ENCODE results near the gene CST8. TPM values are rescaled to one million over a fixed set of nuclear protein-coding genes. Genes with fewer than 3 reads are reported as not detected.
A peak's percentile ranks its signal among the peaks of the same experiment; 100 is the strongest.

CST8 gene
- polyA plus RNA-seq, 2 of the 4 experiments (the other 2 are of a cell fraction) = not detected

DNA sequence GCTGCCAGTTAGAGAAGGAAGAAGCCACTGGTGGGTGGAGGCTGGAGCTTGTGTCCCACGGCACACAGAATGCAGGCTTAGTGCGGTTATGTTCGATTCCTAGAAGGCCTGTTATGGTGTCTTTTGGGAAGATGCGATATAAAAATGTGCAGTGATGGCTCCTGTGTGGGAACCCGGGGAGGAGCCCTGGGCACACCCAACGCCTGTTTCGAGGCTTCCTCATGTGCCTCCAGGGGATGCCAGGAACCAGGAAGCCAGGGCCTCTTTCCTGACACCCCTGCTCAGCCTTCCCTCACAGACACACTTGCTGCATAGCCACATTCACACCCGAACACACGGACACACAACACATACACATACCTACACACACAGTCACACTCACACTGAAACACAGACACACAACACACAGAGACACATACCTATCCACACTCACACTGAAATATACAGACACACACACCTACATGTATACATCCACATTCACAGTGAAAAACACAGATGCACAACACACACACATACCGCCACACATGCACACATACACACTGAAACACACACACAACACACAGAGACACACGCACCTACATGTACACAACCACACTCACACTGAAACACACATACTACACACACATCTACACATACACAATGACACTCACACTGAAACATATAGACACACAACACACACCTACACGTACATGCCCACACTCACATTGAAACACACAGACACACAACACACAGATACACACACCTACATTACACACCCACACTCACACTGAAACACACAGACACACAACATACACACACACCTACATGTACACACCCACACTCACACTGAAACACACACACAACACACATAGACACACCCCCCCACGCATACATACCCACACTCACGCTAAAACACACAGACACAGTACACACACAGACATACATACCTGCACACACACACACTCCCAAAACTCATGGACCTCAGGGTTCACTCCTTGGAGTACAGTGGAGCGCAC is 37.1 kb upstream of the CST8 start:
- FAIRE-seq (peak; percentile 54), ATAC-seq (no peak), DNase-seq (ENCODE audit: low read depth in 1 of 2, low spot score in 1 of 2) (no peak)
- Histone ChIP-seq H3K4me1 (no peaks in the 10 kb centered on the region), H3K9me3 (0 out of 3 replicates have a peak, but pooled peaks cover 2% of the 10 kb centered on the region), H3K4me2 (no peak overlapping the region), H3K27ac (no peak overlapping the region), H3K4me3 (no peak overlapping the region)
- ChIA-PET POLR2A (no interaction called here), CTCF (interaction anchor here (1.5 to 2.6 kb wide), 2 partner anchors 12 kb away, joined by 4 to 18 read pairs; no protein-coding TSS in a partner anchor)
- 58% methylated on average over 15 of the region's 15 CpGs for WGBS (ENCODE audit: missing lambda C conversion rate)
- TF ChIP-seq TP53 (CRISPR knock-in tag; IDR thresholded peaks at IDR 0.05) (no peak), POLR2A (IDR thresholded peaks at IDR 0.05; ENCODE audit: low read length) (no peak), SREBF2 (IDR thresholded peaks at IDR 0.05) (no peak), CEBPB (IDR thresholded peaks at IDR 0.05) (no peak), ZSCAN20 (CRISPR knock-in tag; IDR thresholded peaks at IDR 0.05) (no peak), EHF (CRISPR knock-in tag; IDR thresholded peaks at IDR 0.05) (no peak), NFE2L2 (conservative IDR thresholded peaks at IDR 0.05; ENCODE audit: low read length) (no peak), MYC (IDR thresholded peaks at IDR 0.05; ENCODE audit: borderline replicate concordance, low read length) (no peak), POLR2AphosphoS2 (conservative IDR thresholded peaks at IDR 0.05; ENCODE audit: low read length) (no peak), HEYL (CRISPR knock-in tag; IDR thresholded peaks at IDR 0.05) (no peak), JUNB (IDR thresholded peaks at IDR 0.05) (no peak), RNF2 (IDR thresholded peaks at IDR 0.05; ENCODE audit: borderline replicate concordance, low read depth) (no peak), JUN (IDR thresholded peaks at IDR 0.05) (no peak), FOXS1 (CRISPR knock-in tag; IDR thresholded peaks at IDR 0.05) (no peak), GATA3 (IDR thresholded peaks at IDR 0.05; ENCODE audit: borderline replicate concordance) (no peak)
- TF ChIP-seq, protein P1, sequence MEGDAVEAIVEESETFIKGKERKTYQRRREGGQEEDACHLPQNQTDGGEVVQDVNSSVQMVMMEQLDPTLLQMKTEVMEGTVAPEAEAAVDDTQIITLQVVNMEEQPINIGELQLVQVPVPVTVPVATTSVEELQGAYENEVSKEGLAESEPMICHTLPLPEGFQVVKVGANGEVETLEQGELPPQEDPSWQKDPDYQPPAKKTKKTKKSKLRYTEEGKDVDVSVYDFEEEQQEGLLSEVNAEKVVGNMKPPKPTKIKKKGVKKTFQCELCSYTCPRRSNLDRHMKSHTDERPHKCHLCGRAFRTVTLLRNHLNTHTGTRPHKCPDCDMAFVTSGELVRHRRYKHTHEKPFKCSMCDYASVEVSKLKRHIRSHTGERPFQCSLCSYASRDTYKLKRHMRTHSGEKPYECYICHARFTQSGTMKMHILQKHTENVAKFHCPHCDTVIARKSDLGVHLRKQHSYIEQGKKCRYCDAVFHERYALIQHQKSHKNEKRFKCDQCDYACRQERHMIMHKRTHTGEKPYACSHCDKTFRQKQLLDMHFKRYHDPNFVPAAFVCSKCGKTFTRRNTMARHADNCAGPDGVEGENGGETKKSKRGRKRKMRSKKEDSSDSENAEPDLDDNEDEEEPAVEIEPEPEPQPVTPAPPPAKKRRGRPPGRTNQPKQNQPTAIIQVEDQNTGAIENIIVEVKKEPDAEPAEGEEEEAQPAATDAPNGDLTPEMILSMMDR (IDR thresholded peaks at IDR 0.05) = no peak
- TF ChIP-seq, protein P2, sequence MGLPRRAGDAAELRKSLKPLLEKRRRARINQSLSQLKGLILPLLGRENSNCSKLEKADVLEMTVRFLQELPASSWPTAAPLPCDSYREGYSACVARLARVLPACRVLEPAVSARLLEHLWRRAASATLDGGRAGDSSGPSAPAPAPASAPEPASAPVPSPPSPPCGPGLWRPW (IDR thresholded peaks at IDR 0.05) = no peak

DNA sequence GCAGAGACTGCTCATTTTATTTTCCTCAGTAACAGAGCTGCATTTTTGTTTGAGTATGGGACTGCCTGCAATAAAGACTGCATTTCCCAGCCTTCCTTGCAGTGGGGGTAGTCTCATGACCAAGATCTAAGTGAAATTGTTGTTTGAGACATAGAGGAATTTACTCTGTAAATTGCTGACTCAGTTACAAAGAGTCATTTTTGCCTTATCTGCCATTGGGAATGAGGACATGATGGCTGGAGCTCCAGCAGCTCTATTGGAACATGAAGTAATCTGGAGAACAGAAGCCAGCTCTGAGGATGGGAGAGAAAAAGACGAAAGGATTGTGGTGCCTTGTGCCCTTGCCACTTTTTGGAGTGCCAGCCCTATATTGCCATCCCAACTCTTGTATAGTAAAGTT is 36.1 kb upstream of the CST8 start:
- DNase-seq (ENCODE audit: low read depth in 1 of 2, low spot score in 1 of 2) = no peak
- no peak for ATAC-seq
- ChIA-PET POLR2A (no interaction called here), CTCF (interaction anchor here (1.5 kb wide), 1 partner anchor 13 kb away, joined by 4 read pairs; no protein-coding TSS in a partner anchor)
- Histone ChIP-seq H3K4me1 (no peaks in the 10 kb centered on the region), H3K9me3 (0 out of 3 replicates have a peak, but pooled peaks cover 2% of the 10 kb centered on the region), H3K4me3 (no peak overlapping the region), H3K4me2 (no peak overlapping the region), H3K27ac (no peak overlapping the region)
- FAIRE-seq = no peak
- 24% methylated on average over 1 of the region's 1 CpG for WGBS (ENCODE audit: missing lambda C conversion rate)
- TF ChIP-seq SREBF2 (IDR thresholded peaks at IDR 0.05) (no peak), GATA3 (IDR thresholded peaks at IDR 0.05; ENCODE audit: borderline replicate concordance) (no peak), RARB (CRISPR knock-in tag; IDR thresholded peaks at IDR 0.05) (no peak), HOXB5 (CRISPR knock-in tag; IDR thresholded peaks at IDR 0.05) (no peak), MAFK (IDR thresholded peaks at IDR 0.05; ENCODE audit: partially characterized antibody) (peak; percentile 90)
- TF ChIP-seq, protein P3, sequence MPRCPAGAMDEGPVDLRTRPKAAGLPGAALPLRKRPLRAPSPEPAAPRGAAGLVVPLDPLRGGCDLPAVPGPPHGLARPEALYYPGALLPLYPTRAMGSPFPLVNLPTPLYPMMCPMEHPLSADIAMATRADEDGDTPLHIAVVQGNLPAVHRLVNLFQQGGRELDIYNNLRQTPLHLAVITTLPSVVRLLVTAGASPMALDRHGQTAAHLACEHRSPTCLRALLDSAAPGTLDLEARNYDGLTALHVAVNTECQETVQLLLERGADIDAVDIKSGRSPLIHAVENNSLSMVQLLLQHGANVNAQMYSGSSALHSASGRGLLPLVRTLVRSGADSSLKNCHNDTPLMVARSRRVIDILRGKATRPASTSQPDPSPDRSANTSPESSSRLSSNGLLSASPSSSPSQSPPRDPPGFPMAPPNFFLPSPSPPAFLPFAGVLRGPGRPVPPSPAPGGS (IDR thresholded peaks at IDR 0.05) = no peak

All from A549 (cell line).